Astrocyte of the spinal cord (primary cell): Measurements from ENCODE around the gene LEKR1.
"Not testable (repeated sequence)": the region's sequence is repeated elsewhere in the genome, so short reads cannot be mapped to it uniquely, and the experiment has no call there.

Source experiments
- DNase-seq: peaks from one replicate; pipeline ENCODE4 v3.0.0; 2011; ENCODE audit warnings: low read depth, low spot score
- H3K4me3 ChIP-seq: 2 replicates; pipeline ENCODE4 v1.5.1; 2011; ENCODE audit warnings: low read depth, mild to moderate bottlenecking, low read length, moderate library complexity
- in situ Hi-C: cut with HindIII; loops from 2 replicates; pipeline ENCODE4 v1.10.0; 2017; ENCODE audit warnings: low sequenced_read_pairs
- TF ChIP-seq, protein P1 (sequence below): IDR thresholded peaks from 2 replicates; pipeline ENCODE4 v1.5.1; 2012; ENCODE audit warnings: low read depth, mild to moderate bottlenecking, low read length, inconsistent platforms

Gene LEKR1

DNA sequence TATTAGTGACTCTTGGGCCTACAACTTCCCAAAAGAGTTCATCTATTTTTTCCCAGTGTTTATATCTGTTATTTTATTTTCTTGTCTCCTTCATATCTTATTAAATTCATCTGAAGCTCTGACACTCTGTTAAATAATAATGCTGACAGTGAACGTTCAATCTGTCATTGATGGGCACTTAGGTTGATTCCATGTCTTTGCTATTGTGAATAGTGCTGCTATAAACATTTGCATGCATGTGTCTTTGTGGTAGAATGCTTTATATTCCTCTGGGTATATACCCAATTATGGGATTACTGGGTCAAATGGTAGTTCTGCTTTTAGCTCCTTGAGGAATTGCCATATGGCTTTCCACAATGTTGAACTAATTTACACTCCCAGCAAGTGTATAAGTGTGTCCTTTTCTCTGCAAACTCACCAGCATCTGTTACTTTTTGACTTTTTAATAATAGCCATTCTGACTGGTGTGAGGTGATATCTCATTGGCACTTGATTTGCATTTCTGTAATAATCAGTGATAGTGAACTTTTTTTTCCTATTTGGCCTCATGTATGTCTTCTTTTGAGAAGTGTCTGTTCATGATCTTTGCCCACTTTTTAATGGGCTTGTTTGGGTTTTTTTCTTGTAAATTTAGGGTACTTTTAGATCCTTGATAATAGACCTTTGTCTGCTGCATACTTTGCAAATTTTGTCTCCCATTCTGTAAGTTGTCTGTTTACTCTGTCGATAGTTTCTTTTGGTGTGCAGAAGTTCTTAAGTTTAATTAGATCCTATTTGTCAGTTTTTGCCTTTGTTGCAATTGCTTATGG, 122.5 kb downstream of the LEKR1 start:
- no peak for DNase-seq
- in situ Hi-C loops: no loop called here
- H3K4me3 ChIP-seq: no peak overlapping the region
- TF ChIP-seq, protein P1, sequence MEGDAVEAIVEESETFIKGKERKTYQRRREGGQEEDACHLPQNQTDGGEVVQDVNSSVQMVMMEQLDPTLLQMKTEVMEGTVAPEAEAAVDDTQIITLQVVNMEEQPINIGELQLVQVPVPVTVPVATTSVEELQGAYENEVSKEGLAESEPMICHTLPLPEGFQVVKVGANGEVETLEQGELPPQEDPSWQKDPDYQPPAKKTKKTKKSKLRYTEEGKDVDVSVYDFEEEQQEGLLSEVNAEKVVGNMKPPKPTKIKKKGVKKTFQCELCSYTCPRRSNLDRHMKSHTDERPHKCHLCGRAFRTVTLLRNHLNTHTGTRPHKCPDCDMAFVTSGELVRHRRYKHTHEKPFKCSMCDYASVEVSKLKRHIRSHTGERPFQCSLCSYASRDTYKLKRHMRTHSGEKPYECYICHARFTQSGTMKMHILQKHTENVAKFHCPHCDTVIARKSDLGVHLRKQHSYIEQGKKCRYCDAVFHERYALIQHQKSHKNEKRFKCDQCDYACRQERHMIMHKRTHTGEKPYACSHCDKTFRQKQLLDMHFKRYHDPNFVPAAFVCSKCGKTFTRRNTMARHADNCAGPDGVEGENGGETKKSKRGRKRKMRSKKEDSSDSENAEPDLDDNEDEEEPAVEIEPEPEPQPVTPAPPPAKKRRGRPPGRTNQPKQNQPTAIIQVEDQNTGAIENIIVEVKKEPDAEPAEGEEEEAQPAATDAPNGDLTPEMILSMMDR: no peak

DNA sequence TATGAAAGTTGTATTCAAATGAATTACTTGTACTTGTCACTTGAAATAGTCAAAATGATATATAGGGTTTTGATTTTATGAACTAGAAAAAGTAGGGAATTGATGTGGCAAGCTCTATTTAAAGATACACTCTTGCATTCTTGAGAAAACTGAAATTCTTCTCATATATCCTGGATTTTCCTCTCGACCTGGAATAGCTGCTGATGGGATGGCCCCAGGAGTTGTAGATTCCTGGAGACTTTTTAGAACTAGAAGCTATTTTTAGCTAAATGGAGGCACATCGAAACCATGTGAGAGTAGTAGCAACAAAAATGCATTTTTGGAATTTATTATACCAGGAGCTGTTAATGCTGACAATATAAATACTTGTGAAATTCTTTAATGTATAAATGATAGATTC, 125.9 kb downstream of the LEKR1 start:
- TF ChIP-seq, protein P1: no peak
- no peak overlapping the region for H3K4me3 ChIP-seq
- in situ Hi-C loops: no loop called here
- no peak for DNase-seq

DNA sequence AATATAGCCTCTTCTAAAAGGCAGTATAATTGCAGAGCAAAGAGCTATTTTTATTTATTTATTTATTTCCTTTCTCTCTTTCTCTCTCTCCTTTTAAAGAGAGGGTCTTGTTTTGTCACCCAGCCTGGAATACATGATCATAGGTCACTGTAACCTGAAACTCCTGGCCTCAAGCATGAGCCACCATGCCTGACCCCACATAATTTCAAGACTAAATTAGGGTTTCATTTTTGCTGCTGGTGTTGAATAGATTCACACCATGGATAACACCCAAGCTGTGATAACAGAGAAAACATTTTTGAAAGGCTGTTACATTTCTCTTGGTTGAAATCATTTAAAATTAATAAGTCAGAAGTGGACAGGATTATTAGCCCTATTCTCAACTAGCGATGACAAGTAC, 131.6 kb downstream of the LEKR1 start:
- DNase-seq: no peak
- no peak overlapping the region for H3K4me3 ChIP-seq
- in situ Hi-C loops: no loop called here
- TF ChIP-seq, protein P1: no peak

DNA sequence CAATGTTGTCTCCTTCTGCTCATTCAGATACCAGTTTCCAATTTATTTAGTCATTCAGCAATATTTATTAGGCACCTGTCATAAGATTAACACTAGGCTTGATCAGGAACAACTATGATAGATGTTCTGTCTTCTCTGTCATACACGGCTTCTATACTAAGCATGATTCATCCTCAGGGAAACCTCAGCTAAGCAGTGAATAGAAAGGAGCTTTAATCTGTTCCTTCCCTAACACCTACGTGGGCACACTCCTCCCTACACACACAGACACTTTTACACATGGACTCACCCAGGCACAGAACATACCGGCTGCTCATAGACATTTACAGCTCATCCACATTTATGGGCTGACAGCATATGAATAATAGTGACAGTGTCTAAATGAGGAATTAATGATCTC, 136.9 kb downstream of the LEKR1 start:
- TF ChIP-seq, protein P1: no peak
- DNase-seq: no peak
- in situ Hi-C loops: no loop called here
- H3K4me3 ChIP-seq: no peak overlapping the region

DNA sequence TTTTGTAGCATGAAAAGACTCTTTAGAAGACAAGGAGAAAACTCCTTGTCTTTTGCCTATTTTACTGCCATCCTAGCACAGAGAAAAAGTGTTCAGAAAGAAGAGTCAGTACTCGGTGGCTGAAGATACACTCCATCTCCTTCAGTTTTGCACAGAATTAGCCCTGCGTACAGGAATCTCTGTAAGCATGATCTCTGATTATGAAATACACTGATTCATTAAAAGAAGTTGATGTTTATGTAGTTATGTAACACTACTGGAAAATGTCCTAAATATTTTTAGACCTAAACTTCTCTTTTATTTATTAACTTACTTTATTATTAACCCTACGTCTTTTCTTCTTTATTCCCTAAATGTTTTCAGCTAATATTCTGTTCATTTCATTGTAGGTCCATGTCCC, 138.4 kb downstream of the LEKR1 start:
- in situ Hi-C loops: no loop called here
- DNase-seq: no peak
- no peak overlapping the region for H3K4me3 ChIP-seq
- TF ChIP-seq, protein P1: no peak

DNA sequence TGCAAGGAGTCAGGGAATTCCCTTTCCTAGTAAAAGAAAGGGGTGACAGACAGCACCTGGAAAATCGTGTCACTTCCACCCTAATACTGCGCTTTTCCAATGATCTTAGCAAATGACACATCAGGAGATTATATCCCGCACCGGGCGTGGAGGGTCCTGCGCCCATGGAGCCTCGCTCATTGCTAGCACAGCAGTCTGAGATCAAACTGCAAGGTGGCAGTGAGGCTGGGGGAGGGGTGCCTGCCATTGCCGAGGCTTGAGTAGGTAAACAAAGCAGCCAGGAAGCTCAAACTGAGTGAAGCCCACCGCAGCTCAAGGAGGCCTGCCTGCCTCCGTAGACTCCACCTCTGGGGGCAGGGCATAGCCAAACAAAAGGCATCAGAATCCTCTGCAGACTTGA, 140.2 kb downstream of the LEKR1 start:
- in situ Hi-C loops, DNase-seq, H3K4me3 ChIP-seq: not testable (repeated sequence)

DNA sequence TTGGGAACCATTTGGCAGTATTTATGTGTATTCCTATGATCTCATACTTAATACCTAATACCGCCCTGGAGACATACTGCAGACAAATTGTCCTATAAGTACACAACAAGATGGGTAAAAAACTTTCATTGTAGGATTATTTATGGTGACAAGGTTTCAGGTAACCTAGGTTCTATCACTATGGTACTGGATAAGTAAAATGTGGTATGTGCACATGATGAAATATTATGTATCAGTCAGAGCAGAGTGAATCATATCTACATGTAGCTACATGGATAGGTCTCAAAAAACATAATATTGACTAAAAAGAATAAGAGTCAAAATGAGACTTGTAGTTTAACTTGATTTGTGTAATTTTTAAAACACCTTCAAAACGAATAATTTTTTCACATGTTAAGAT, 147.8 kb downstream of the LEKR1 start:
- DNase-seq: no peak
- TF ChIP-seq, protein P1: no peak
- H3K4me3 ChIP-seq: no peak overlapping the region
- in situ Hi-C loops: no loop called here
